NAMALWA (cell line): Measurements from ENCODE around the gene POLR2J.
"Not testable (repeated sequence)": the region's sequence is repeated elsewhere in the genome, so short reads cannot be mapped to it uniquely, and the experiment has no call there.

Experiments
- DNase-seq: peaks from one replicate; pipeline ENCODE4 v3.0.0-alpha.2; 2015; ENCODE audit warnings: low spot score

The POLR2J gene

DNA sequence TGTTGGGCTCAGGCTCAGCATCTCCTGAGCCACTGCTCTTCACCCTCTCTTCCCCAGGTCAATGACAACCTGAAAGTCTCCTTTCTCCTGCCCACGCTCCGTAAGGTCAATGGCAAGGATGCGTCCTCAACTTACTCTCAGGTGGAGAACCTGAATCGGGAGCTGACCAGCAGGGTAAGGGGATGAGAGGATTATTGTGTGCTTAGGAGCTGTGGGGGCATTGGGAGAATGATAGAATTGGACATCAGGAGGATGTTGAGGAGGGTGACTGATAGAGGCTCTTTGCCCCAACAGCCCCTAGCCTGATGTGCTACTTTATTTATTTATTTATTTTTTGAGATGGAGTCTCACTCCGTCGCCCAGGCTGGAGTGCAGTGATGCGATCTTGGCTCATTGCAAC is 12.6 kb downstream of the POLR2J start:
- no peak for DNase-seq

DNA sequence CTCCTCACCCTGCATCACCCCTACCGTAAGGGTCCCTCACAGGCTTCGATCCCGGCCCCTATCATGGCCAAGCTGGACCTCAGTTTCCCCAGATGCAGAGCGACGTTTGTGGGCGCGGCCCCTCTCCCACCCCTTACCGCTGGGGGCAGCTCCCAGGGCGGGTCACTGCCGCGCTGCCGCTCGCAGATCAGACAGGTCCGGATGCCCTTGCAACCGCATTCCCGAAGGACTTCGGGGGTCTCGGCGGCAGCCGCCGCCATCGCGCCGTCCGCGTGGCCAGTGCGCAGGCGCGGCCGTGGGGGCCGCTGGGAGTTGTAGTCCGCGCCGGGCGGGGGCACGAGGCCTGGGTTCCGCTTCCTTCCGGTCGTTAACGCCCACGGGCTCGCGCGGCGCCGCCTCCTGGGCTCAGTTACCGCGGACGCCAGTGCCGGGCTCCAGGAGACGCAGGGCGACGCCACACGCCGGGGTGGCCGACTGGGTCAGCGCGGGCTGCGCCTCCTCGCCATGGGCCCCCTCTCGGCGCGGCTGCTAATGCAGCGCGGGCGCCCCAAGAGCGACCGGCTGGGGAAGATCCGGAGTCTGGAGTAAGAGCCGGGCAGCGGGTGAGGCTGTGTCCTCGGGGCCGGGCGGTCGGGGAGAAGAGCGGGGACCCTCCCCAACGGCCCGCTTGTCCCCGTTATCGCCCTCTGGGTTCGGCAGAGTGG is 14.0 kb downstream of the POLR2J start, which contains the start of the genes ALKBH4 and LRWD1:
ALKBH4 (minus strand) TSS at position 287 of the 704 bp plus-strand sequence; CDS start at position 260, 27 bp downstream.
LRWD1 (plus strand) TSS at position 408 of the 704 bp plus-strand sequence; CDS start at position 505, 97 bp downstream.
- peak; percentile 96 for DNase-seq

DNA sequence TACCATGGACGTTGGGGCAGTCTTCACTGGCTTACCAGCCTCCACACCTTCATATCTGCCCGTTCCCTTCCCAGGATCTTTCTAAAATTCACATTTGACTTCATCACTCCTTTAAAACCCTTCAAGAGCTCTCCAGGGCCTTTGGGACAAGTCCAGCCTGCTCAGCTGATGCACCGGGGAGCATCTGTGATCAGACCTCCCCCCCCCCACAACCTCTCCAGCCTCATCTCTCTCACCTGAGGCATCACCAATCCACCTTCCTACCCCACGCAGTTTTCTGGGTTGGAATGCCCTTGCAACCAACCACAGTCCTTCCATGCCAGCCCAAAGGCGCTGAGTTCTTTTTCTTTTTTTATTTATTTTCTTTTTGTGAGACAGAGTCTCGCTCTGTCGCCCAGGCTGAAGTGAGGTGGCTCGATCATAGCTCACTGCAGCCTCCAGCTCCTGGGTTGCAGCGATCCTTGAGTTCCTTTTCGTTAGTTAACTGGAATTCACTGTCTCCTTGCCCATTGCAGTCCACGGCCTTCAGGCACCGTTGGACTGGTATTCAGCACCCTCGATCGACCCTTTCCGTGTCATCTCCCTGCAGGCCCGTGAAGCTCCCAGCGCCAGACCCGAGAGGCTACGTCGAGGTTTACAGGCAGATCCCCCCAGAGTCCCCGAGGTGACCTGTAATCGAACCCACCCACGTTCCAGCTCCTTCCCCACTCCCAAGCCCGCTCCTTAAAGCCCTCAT is 14.7 kb downstream of the POLR2J start:
- DNase-seq: peak; percentile 48

DNA sequence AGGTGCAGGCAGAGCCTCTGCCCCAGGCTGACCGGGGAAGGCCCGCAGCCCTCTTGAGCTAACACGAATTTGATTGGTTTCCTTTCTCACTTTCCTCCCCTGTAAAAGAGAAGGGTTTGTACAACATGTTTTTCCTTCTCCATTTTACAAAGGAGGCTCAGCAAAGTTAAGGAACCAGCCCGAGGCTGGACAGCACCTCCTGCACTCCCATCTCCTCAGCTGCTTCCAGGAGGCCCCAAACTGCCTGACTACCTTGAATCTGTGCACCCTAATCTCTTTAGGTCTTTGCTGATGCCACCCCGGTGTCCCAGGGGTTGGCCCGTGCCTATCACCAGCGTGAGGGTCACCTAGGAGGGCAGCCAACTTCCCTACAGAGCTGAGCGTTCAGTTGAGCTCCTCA is 18.3 kb downstream of the POLR2J start:
- no peak for DNase-seq

DNA sequence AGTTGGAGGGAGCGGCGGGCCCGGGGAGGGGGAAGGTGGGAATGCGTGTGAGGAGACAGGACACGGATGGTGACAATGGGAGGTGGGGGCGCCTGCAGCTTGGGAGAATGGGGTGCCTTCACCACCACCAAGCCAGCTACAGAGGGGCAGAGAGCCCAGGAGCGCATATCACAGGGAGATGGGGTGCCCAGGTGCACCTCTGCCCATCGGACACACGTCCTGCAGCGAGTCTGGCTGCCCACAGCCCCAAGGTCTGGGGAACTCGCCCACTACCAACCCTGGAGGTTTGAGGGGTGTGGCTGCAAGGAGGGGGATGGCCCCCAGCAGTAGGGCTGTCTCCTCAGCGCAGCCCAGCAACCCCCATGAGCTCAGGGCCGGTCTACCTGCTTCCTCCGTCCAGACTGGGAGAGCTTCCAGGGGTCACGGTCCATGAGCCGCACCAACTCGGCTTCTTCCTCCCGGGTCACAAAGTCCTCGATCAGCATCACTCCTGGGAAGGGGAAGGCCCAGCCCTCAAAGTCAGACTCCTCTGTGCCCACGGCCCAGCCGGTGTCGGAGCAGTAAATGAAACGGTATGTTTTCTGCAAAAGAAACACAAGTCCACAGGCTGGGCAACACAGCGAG is 19.4 kb downstream of the POLR2J start:
- DNase-seq: no peak

DNA sequence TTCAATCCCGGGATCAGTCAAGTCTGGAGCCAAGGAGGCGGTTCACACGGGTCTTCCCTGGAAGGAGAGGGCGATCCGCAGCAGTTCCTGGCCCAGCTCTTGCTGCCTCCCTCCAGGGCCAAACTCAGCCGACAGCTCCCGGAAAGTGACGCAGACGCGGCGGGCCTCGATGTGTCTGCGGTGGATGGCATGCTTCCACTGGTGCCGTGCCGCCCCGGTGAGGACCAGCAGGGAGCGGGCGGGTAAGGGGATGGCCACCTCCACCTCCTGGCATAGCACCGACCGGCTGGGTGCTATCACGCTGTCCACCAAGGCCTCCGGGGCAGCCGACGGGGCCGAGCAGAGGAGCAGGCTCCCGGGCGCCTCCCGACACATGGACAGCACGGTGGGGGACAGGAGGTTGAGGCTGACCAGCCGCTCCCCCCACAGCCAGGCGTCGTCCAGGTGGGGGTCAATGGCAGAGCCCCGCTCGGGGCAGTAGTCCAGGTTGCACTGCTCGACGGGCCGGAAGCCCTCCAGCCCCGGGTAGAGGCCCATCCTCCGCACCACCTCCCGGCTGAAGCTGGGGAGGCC is 21.3 kb downstream of the POLR2J start:
- DNase-seq: no peak

DNA sequence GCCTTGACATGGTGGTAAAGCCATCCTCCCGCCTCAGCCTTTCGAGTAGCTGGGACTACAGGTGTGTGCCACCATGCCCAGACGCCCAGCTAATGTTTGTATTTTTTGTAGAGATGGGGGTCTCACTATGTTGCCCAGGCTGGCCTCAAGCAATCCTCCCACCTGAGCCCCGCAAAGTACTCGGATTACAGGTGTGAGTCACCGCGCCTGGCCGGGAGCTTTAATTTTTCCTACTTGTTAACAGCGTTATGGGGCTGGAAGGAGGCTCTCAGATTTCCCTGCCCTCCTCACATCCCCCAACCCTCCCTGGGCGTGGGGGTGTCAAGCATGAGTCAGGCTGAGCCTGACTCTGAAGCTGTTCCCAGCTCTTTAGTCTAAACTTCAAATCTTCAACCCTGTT is 22.4 kb downstream of the POLR2J start:
- DNase-seq: no peak

DNA sequence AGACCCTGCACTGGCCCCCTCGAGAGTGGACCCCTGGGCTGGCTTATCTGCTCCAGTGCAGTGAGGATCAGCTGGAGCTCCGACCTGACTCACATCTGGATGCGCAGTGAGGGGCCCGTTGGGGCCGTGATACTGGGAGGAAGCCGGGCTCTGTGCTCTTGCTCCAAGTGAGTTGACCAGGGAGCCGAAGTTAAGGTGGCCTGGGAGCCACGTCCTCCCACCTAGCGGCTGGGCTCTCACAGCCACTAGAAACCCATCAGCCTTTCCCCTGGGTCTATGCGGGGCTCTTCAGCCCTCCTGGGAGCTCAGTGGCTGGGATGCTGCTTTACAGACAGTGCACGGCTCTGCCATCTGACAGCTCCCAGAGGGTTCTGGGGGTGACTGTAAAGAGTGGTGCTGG is 23.1 kb downstream of the POLR2J start:
- no peak for DNase-seq

DNA sequence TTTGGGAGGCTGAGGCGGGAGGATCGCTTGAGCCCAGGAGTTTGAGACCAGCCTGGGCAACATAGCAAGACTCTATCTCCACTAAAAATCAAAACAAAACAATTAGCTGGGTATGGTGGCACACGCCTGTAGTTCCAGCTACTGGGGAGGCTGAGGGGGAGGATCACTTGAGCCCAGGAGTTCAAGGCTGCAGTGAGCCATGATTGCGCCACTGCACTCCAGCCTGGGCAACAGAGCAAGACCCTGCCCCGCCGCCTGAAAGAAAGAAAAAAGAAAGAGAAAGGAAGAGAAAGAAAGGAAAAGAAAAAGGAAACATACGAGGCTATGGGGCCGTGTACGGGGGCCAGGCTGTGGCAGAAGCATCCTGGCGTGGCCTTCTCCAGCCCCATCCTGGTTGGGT is 23.8 kb downstream of the POLR2J start:
- DNase-seq: not testable (repeated sequence)

DNA sequence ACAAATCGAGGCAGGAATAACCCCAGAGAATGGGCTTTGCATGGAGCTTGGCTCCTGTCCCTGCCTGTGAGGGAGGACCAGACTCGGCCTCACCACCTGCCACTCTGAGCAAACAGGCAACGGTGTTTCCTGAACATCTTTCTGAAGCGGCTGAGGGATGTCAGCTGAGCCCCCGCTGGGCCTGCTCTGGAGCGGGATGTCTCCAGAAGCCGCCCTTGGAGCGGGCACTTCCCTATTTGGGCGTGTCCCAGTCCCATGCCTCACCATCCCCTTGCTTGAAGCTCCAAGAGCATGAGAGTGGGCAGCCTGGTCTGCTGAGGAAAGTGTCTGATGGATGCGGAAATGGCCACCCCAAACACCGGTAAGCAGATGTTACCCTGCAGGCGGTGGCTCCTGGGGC is 24.3 kb downstream of the POLR2J start:
- no peak for DNase-seq

DNA sequence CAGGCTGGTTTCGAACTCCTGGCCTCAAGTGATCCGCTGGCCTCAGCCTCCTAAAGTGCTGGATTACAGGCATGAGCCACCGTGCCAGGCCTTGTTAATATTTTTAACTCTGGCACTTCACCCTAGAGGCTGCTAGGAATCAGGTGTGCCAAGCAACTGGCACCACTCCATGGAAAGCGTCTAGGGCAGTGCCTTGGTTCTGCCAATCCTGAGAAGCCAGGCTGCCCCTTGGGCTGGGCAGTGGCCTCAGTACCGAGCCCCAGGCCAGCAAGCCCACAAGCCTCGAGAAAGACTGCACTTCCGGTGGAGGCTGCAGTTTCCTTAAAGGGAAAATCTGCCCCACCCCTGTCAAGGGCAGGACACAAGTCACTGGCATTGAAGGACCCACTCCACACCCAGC is 25.4 kb downstream of the POLR2J start:
- DNase-seq: no peak

DNA sequence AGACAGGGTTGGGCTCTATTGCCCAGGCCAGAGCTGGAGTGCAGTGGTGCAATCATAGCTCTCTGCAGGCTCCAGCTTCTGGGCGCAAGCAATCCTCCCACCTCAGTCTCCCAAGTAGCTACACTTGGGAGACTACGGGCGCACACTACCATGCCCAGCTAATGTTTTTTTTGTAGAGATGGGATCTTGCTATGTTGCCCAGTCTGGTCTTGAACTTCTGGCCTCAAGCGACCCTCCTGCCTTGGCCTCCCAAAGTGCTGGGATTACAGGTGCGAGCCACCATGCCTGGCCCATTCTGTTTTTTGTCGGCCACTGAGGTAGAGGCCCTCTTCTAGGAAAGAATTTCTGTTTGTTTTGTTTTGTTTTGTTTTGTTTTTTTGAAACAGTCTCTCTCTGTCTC is 26.3 kb downstream of the POLR2J start:
- DNase-seq: no peak

DNA sequence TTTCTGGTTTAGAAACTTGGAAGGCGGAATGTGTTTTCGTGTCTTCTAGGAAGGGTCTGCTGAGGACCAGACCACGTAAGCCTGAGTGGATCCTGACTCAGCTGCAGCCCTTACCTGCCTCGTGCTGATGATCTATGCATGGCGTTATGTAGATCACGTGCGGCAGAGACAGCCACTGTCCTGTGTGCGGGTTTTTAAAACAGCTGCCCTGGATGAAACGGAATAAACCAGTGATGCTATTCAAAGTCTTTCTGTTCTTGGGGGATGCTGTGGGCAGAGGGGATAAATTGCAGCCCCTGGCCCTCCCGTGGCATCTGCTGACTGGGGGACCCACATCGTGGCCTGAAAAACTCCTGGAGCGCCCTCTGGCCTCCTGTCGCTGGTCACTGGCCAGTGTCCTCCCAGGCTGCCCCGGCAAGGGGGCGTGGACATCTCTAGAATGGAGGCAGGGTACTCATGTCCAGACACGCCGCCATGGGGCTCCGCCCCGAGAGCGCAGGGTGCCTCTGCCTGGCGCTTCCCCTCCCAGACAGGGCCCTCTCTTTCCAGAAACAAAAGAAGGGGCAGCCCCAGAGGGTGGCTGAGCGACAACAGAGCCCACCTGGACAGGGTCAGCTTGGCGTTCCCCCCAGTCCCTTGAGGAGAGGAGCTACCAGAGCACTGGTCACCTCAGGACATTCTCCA is 27.2 kb downstream of the POLR2J start:
- DNase-seq: no peak

DNA sequence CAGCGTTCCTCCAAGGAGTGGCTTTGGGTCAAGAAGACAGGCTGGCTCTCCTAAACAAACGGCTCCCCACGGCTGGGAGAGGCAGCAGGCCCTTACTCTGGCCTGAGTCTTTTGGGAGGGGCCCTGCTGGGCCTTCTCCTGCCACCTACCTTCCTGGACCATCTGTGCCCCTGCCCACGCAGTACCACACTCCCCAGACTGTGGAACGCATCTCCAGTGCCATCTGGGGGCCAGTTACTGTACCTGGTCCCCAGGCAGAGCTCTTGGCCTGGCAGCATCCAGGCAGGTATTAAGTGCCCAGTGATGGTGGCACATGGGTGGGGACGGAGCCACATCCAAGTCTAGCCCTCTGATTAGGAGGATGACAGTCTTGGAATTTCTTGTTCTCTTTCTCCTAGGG is 28.5 kb downstream of the POLR2J start:
- DNase-seq: peak; percentile 71

DNA sequence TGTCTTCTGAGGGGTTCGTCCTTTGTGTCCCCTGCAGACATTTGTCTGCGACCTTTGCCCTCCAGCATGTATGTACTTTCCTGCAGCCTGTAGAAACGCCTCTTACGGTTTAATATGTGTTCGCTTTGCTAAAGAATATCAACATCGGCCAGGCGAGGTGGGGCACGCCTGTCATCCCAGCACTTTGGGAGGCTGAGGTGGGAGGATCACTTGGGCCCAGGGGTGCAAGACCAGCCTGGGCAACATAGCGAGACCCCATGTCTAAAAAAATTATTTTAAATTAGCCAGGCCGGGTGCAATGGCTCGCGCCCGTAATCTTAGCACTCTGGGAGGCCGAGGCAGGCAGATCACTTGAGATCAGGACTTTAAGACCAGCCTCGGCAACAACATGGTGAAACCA is 29.6 kb downstream of the POLR2J start:
- DNase-seq: no peak

DNA sequence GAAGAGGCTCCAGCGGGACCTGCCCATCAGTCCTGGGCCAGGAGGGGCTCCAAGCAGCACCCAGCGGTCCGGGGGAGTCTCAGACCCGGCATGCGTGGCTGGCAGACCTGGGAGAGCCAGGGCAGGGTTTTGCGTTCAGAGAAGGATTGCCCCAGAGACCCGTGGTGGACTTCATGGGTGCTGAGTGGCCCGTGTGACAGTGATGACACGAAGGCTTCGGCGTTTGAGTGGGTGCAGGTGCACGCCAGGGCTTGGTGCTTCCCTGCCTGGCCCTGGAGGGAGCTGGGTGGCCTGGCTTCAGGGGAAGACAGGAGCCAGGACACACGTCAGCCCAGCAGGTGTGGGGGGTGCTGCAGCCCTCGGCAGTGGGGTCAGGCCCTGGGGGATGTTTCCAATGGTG is 31.4 kb downstream of the POLR2J start:
- no peak for DNase-seq

DNA sequence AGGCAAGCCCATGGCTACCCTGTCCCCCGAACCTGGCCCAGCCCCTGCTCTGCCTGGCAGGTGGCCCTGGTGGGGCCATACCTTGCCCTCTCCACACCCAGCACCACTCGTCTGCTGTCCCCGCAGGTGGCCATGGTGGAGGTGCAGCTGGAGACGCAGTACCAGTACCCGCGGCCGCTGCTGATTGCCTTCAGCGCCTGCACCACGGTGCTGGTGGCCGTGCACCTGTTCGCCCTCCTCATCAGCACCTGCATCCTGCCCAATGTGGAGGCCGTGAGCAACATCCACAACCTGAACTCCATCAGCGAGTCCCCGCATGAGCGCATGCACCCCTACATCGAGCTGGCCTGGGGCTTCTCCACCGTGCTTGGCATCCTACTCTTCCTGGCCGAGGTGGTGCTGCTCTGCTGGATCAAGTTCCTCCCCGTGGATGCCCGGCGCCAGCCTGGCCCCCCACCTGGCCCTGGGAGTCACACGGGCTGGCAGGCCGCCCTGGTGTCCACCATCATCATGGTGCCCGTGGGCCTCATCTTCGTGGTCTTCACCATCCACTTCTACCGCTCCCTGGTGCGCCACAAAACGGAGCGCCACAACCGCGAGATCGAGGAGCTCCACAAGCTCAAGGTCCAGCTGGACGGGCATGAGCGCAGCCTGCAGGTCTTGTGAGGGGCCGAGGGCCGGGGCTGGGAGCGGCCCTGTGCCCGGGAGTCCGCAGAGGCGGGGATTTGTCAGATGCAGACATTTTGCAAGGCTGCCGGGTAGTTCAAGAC is 32.1 kb downstream of the POLR2J start:
- peak; percentile 69 for DNase-seq

DNA sequence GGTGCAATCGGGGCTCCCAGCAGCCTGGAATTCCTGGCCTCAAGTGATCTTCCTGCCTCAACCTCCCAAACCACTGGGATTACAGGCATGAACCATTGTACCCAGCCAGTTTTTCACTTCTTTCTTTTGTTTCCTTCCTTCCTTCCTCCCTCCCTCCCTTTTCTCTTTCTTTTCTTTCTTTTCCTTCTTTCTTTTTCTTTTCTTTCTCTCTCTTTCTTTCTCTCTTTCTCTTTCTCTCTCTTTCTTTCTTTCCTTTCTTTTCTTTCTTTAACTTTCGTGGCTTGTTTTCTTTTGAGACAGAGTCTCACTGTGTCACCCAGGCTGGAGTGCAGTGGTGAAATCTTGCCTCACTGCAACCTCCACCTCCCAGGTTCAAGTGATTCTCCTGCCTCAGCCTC is 33.0 kb downstream of the POLR2J start:
- DNase-seq: no peak

DNA sequence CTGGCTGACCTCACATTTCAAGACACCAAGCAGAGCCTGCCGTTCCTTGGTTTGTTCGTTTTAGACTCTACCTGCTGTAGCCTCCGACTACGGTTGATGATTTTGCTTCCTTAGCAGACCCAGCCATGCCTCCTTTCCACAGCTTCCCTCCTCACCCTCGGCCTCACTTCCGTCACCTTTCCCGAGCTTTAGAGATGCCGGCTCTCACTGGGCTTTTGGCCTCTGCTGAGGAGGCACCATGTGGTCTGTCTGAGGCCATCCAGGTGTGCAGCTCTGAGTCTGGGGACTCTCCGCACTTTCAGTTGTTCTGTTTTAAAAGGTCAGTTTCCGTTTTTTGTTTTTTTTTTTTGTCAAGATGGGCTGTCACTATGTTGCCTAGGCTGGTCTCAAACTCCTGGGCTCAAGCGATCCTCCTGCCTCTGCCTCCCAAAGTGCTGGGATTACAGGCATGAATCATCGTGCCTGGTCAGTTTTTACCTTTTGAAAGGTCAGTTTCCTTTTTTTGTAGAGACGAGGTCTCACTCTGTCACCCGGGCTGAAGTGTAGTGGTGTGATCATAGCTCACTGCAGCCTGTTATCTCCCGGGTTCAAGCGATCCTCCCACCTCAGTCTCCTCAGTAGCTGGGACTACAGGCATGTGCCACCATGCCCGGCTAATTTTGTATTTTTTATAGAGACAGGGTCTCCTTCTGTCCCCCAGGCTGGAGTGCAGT is 33.6 kb downstream of the POLR2J start:
- peak; percentile 77 for DNase-seq

DNA sequence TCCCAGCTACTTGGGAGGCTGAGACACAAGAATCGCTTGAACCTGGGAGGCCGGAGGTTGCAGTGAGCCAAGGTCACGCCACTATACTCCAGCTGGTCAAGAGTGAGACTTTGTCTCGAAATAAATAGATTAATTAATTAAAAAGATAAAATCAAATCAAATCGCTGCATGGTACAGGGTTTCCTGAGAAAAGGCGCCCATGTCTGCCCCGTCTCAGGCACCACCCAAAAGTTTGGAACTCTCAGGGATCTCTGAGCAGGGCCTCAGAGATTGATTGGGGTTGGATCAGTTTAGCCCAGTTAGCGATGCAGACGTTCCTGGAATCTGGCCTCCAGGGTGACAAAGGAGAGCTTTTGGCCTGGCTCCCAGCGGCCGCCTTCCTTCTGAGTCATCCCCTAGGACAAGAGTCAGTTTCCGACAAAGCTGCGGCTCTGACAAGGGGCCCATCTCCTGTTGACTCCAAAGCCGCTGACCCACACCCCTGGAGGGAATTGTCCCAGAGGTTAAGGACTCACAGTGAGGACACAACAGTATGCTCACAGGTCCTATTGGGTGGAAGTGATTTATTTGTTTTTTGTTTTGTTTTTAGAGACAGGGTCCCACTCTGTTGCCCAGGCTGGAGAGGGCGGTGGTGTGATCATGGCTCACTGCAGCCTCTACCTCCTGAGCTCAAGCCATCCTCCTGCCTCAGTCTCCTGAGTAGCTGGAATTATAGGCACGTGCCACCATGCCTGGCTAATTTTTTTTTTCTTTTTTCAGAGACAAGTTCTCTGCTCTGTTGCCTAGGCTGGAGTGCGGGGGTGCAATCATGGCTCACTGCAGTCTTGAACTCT is 38.5 kb downstream of the POLR2J start:
- no peak for DNase-seq
